Measurements from ENCODE around the gene TAF3.

TAF3 gene

DNA sequence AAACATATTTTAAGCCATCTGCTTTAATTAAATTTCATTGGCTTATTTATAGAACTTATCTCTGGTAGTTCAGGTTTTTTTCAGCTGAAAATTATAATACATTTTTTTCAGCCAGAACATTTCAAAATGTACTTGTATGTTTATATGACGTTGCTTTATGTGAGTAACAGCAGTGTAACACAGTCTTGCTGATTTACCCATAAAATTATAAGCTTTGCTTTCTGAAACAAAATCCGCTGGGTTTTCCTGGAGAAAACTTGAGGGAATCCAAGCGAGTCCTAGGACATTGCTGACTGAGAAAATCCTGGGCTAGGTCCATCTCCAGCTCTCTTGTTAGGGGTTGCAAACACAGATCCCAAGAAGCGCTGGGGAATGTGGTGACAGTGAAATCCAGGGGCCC lies 124.0 kb downstream of the TAF3 start:
- DNase-seq, result no peak

DNA sequence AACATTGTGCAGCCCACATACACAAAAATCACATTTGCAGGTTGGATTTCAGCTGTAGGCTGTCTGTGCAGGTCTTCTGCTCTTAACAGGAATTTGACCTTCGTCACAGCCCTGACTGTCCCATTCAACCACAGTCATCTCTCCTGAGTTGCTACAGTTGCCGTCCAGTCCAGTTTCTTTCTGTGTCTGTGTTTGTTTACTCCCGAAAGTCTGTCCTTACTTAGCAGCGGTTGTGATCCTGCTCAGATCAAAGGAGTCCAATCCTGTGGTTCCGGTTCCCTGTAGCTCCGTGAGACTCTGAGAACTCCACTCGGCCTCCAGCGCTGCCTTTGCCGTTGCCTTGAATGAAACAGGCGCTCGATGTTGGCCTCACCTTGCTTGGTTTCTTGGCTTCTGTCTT lies 124.6 kb downstream of the TAF3 start:
- no peak for DNase-seq

DNA sequence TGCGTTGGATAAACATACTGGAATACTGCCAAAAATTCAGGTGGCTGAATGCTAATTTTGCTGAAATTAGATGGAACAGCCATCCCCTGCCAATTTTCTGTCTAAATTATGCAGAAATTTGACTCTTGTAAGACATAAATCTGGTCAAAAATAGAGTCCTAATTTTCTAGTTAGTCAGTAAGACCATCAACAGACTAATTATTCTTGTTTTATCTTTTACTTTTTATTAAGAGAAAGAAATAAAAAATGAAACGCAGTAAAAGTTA lies 125.8 kb downstream of the TAF3 start:
- no peak for DNase-seq

DNA sequence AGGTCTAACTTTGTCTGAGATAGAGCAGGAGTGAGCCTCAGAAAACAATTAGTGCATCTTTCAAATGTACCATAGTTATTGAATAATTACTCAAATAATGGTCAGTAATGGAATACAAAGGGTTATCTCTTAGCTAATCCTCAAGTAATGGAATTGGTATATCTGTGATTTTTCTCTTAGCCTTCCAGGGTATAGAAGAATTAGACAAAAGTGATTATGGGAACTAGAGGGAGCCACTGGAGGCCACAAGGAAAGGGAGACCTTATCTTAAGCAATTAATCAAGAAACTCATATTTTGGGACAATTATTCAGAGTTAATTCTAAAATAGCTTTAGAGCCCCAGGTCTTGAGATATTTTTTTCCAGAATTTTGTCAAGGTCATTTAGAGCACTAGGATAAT lies 126.2 kb downstream of the TAF3 start:
- no peak for DNase-seq

- no peak for DNase-seq
Observed at GRCh38 chr10:7945034-7945433, 126.7 kb downstream of the TAF3 start.

GRCh38 chr10:7945469-7946187 lies 127.3 kb downstream of the TAF3 start:
- DNase-seq, result peak; percentile 28

GRCh38 chr10:7948371-7949000 lies 130.2 kb downstream of the TAF3 start:
- peak; percentile 46 for DNase-seq

DNA sequence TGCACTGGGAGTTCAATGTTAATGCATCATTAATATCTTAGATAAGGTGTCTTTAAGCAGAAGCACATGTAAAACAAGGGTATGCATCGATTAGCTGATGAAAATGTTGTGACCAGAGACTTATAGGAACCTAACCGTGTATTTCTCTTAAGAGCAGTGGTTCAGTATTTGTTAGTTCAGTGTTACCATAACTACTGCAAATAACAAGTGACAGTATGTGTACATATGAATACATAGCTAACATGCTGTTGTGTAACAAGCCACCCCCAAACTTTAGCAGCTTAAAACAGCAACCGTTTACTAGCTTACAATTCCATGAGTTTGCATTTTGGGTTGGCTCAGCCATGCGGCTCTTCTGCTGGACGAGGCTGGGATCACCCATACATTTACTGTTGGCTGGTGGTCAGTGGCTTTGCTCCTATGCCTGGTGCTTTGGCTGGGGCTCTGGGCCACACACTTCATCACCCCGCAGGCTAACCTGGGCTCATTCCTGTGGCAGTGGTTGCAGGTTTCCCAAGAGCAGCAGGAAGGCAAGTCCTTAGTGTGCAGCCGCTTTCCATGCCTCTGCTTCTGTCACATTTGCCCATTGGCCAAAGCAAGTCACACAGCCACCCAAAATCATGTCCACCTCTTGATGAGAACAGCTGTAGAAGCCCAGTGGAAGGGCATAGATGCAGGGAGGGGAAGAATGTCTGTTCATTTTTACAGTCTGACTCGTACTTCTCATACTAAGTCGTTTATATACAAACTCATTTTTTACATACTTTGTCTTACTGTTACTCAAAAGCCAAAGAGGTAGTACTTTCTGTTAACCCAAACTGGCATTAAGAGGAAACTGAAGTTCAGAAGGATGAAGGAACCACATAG lies 132.9 kb downstream of the TAF3 start:
- DNase-seq, result peak; percentile 64

GRCh38 chr10:7952266-7952665 lies 134.0 kb downstream of the TAF3 start:
- DNase-seq, result no peak

GRCh38 chr10:7953447-7953846 lies 135.1 kb downstream of the TAF3 start:
- no peak for DNase-seq

DNA sequence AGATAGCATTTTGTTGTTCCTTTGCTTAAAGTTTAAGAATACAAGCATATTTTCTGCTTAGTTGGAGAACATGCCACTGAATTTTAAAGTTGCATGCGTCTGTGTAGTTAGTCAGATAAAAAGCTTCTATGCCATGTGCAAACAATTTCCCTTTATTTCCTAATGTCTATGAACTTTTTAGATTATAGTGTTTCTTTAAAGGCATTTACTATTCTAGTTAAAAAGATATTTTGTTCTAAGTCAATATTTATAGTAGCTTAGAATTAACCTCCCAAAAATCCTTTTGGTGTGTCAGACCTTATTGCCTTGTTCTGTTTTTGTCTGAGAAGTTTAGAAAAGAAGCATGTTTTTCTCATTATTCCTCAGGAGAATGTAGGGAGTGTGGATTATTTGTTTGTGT lies 137.1 kb downstream of the TAF3 start:
- peak; percentile 18 for DNase-seq

DNA sequence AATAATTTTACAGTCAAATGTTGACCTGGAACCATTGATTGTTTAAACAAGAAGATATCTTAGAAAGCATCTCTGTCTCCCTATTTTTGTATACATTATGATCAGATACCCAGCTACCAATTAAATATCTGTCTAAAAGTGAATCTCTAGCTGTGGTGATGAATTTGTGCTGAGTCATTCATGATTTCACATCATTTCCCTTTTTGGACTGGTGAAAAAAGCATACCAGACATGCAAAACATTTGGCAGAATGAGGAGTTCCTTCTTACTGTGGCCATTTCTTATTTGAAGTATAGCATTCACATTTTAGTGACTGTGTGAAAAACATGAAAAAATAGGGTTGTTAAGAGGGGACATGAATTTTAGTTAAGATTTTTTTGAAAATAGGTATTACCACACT lies 138.2 kb downstream of the TAF3 start:
- peak; percentile 86 for DNase-seq

- no peak for DNase-seq
Observed at GRCh38 chr10:7957591-7957990, 139.3 kb downstream of the TAF3 start.

GRCh38 chr10:7958442-7958841 lies 140.1 kb downstream of the TAF3 start:
- no peak for DNase-seq

DNA sequence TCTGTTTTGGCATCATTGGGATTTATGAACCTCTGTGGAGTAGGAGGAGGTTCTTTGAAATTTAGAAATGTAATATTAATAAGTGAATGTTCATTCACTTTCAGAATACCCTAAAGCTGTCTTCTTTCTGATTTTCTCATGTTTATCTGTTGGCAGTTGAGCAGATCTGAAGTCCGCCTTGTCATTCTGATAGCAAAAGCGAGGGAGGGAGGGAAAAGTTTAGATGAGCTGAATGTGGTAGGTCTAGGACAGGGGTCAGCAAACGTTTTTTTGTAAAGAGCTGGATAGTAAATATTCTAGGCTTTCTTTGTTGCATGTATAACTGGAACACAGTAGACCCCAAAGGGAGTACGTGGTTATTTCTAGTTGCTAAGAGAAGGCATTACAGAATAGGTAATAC lies 141.8 kb downstream of the TAF3 start:
- DNase-seq, result no peak

- DNase-seq, result no peak
Observed at GRCh38 chr10:7962592-7962991, 144.3 kb downstream of the TAF3 start.

- DNase-seq, result no peak
Observed at GRCh38 chr10:7965457-7965856, 147.2 kb downstream of the TAF3 start.

DNA sequence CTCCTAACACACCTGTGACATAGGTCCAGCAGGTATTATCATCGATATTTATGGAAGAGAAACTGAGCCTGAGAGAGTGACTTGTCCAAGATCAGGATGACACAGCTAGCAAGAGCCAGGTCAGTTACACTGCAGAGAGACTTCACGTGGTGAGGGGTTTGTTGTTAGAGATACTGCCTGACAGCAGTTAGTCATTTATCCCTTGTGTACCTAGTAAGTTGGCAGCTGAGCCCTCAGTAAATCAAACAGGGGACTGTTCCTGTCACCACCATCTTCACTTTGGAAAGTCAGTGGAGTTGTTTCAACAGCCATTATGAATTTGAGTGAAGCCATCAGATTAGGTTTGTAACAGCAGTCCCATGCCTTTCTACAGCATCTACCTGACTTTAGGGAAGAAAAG lies 148.7 kb downstream of the TAF3 start:
- no peak for DNase-seq

- no peak for DNase-seq
Observed at GRCh38 chr10:7968510-7969112, 150.3 kb downstream of the TAF3 start.

DNA sequence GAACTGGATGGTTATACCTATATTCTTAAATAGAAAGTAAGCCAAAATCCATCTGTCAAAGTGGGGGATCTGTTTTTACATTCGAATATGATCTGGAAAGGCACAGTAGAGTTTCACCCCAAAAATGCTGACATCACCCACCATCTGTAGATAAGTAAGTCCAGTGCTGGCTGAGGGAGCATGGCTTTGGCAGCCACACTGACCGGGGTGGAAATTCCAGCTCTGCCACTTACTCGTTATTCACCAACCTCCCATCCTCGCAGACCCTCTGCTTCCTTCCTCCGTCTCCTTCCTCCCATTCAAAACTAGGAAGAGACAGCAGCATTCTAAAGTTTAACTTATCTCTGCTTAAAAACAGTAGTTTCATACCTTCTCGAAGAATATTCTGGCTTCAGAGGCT lies 151.3 kb downstream of the TAF3 start:
- DNase-seq, result no peak

DNA sequence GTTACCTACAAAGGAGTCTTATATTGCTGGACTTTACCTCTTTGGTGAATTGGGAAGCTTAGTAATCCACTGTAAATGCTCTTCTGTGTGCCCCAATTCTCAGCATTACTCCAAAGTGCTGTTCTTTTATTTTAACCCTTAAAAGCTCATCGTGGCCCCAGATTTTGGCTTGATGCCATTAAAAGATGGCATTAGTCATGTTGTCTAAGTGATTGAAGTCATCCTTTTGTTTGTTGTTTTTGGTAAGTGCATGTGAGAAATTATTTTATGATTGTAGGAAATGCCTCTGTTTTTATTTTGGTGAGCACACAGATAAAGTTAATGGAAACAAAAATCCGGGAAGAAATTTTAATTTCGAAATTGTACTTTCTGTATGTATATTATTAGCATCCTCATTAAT lies 153.6 kb downstream of the TAF3 start:
- no peak for DNase-seq

GRCh38 chr10:7972367-7972766 lies 154.1 kb downstream of the TAF3 start:
- DNase-seq, result no peak

GRCh38 chr10:7980196-7980595 lies 161.9 kb downstream of the TAF3 start:
- no peak for DNase-seq

DNA sequence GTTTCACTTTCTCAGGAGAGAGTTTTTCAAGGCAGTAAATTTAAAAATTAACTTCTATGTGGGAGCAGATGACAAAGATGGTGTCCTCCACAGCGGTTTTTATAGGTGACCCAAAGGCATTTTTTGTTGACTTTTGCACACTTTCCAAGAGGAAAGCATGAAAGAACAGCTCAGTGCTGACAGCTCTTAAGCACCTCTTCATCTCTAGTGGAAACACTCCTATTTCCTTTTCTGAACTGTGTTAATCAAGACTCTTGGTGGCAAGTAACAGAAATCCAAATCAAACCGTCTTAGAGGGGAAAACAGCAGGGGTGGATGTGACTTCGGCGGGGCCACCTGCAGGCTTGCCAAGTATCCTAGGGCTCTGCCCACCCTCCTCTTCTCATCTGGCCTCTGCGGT lies 164.4 kb downstream of the TAF3 start:
- no peak for DNase-seq
